ENCODE data around the gene TMBIM4.
A peak's percentile ranks its signal among the peaks of the same experiment; 100 is the strongest.

The TMBIM4 gene

DNA sequence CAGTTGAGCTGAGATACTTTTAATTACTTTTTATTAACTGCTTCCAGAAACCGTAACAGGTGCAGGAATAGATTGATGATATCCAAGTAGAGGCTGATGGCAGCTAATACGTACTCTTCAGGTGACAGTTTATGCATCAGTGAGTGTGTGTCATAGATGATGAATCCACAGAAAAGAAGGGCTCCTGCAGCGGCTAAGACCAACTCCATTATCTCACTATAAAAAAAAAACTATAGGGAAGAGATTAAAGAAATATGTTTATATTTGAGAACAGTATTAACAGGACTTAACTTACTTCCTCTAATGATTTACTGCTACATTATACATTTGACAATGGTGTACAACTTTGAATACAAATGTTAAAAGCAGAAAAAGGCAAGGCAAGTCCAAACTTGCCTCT, 31.9 kb downstream of the TMBIM4 start:
- DNase-seq, result no peak

DNA sequence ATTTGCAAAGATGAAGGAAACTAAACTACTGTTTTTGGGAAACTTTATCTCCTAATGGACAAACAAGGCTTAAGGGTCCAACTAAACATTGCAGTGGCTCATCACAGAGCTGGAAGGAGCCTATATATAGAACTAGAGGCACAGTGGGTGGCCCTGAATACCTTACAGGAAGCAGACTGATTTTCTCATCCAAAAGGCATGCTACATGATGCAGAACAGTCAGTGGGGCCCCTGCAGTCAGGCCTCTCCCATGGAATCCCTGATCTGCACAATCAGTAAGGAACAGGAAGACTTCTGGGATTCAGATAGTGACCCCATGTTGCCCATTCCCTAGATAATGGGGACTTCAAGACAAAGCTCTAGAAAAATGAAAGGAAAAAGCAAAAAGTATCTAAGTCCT, 37.4 kb downstream of the TMBIM4 start:
- no peak for DNase-seq

DNA sequence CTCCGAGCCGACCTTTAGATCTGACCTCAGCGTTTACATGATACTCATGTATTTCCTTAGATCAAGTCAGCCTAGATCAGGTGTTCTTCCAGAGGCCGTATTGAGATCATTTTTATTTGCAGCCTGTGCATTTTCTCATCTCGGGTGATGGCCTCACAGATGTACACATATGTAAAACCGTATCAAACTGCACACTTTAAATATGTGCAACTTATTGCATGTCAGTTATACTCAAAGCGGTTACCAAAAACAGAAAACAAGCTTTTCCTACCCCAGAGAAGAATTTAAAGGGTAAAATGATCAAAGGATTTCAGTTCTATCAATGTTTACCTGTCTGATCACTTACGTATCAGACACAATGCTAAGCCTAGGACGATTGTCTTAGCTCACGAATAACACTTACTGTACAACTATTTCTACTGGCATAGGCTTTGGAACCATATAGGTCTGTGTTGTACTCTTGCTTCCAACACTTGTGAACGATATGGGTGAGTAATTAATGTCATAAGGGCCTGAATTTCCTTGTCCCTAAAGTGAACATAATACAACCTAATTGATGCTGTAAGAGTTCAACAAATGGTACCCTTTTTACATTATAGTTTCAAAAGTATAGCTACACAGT, 38.6 kb downstream of the TMBIM4 start:
- no peak for DNase-seq

DNA sequence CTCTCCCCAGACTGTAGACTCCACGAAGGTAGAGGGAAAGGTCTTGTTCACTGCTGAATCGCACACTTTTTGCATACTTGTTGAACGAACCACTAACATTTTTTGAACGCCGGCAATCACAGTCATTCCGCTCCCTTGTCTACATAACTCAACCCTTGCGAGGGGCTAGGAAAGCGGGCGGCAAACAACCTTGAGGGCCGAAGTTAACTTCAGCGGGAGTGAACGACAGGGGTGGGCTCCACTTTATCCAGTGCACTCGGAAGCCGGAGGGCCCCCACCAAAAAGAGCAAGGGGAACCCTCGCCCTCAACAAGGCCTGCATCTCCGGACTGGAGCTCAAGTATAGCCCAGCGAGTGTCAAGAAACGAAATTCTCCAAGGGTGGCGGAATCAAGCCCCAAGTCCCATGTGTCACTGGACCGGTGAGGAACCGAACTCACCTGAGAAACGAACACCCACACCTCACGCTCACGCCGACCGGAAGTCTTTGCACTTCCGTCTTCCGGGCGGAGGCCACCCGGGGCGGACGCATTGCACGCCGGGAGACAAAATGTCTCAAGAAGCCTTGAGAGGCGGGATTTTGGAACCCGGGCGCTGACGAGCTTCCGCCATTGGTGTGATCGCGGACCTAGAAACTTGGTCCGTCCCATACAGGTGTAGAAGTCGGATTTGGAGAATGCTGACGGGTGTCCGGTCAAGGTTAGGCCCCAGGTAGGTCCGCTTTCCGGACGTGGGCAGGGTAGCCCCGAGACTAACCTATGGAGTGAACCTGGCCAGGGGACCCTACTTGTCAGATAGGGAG, 39.3 kb downstream of the TMBIM4 start, which contains the start of gene LLPH:
TSS of gene LLPH (minus strand) at position 484 of the 800 bp plus-strand sequence. CDS start 1,644 bp downstream, outside the sequence.
- DNase-seq, result peak; percentile 97

DNA sequence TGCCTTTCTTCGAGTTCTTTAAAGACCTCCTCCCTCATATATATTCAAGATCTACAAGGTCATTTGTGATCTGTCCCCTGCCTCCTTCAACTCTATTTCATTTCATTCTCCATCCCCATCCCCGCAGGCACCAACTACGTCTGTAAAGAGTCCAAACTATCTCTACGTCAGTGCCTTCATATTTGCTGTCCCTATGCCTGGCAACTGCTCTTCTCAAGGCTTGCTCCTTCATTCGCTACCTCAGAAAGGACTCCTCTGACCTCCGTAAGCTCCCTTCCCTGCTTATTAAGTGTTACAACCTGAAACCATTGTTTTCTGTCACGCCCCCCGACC, 39.9 kb downstream of the TMBIM4 start:
- DNase-seq, result no peak

DNA sequence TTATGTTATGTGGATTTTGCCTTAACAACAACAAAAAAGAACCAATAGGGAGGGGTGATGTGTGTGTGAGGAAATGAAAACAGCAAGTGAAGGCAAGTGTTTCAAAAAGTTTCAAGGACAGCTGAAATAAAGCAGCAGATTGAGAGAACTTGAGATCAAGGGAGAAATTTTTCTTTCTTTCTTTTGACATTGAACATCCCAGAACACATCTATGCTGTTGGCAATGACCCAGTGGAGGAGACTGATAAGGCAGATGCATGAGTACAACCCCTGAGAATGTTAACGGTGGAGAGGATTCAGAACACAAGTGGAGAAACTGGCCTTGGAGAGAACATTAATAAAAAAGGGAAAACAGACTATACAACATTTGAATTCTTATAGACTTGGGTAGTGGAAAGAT, 42.1 kb downstream of the TMBIM4 start:
- no peak for DNase-seq

DNA sequence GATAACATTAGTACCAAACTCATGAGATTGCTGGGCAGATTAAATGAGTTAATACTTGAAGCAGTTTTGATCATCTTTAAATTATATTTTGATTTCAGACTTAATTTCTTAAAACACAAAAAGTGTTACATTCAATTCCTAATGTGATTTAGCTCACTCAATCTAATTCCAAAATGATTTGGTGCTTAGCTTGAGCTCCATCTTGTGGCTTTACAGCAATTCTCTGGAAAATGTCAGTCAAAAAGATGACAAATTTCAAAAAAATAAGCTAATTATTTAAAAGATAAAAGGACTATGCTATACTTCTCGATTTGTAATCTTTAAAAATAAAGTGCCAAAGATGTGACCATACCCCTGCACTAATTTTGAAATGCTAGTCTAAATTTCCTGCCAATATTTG, 49.3 kb downstream of the TMBIM4 start:
- DNase-seq, result no peak

DNA sequence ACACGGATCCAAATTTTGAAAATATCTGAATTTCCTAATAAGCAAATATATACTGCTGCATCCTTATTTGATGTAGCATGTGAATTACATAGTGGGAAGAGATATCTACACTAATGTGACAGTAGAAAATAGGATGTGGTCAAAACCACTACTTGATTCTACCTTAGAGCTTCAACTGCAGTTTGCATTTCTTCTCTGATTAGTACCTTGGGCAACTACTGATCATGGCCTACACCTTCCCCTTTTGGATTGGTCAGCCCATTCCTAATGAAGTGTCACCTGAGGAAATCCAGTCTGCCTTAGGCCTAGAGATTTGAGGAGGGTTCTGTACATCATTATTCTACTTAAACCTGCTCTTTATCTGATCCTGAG, 49.9 kb downstream of the TMBIM4 start:
- no peak for DNase-seq

DNA sequence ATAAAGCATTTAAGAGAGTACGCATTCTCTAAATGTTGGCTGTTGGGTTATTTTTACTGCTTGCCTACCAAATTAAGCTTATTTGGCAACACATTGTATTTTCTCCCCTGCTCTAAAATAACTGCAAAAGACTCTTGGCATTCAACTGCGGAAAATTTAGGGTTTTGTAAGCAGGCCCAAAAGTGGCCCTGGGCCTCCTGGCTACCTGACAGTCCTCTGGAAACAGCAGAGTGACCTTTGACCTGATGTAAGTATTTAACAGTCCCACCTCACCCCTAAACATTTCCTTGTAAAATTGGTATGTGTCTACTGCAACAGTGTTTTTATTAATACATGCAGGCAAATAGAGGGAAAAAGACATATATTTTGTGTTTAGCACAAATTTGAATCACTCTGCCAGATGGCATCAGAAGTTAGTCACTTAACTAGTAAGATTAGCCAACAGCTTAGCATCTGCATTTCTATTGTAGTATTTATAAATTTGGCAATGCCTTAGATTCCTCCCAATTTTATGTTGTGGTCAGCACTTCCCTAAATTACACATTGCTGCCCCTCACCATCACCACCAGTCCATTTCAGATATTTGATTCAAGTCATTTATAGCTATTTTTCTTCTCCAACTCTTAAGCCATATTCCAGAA, 50.4 kb downstream of the TMBIM4 start:
- no peak for DNase-seq

DNA sequence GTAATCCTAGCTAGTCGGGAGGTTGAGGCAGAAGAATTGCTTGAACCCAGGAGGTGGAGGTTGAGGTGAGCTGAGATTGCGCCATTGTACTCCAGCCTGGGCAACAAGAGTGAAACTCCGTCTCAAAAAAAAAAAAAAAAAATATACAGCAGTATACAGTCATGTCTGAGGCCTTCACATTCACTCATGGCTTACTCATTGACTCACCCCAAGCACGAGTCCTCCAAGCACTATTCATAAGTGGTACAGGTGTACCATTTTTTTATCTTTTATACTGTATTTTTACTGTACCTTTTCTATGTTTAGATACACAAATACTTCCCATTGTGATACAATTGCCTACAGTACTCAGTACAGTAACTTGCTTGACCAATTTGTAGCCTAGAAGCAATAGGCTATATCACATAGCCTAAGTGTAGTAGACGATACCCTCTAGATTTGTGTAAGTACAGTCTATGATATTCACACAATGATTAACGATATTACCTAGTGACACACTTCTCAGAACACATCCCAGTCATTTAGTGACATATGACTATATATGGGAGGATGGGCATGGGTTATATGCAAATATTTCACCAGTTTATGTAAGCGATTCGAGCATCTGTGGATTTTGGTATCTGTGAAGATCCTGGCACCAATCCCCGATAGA, 51.4 kb downstream of the TMBIM4 start:
- no peak for DNase-seq

DNA sequence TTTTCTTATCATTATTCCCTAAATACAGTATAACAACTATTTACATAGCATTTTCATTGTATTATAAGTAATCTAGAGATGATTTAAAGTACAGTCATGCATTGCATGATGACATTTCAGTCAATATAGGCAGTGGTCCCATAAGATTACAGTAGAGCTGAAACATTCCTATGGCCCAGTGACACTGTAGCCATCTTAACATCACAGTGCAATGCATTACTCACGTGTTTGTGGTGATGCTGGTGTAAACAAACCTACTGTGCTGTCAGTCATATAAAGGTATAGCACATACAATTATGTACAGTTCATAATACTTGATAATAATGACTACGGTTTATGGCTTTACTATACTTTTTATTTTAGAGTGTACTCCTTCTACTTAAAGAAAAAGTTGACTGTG, 52.6 kb downstream of the TMBIM4 start:
- no peak for DNase-seq

DNA sequence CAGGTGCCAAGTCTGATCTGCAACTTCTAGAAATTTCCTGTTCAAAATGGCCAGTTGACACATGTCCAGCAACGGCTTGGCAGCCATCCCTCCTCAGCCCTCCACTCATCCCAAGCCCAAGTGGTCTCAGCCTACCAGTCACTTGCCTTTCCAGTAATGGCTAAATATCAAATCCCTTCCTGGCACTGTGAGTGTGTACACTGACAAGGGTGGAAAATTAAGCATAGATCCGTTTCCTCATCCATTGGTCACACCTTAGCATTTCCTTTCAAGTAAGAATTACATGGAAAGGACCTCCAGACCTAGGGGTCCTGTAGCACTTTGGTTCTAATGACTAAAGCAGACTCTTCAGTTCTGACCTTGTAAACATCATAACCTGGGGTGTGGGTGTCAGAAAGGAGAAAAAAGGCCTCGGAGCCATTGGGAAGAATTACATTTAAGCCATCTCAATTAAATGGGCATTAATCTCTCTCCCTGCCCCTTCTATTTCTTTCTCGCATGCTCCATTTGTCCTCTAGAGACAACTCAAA, 54.7 kb downstream of the TMBIM4 start:
- no peak for DNase-seq

DNA sequence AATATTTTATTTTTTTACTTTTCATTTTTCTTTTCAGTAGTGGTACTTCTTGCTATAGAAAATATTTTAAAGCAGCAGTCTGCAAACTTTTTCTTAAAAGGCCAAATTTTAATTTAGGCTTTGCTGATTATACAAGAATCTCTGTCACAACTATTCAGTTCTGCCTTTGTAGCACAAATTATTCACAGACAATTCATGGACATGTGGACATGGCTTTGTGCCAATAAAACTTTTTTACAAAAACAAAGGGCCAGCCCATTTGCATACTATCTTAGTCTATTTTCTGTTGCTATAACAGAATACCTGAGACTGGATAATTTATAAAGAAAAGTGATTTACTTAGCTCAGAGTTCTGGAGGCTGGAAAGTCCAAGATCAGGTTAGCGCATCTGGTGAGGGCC, 56.3 kb downstream of the TMBIM4 start:
- DNase-seq, result no peak

DNA sequence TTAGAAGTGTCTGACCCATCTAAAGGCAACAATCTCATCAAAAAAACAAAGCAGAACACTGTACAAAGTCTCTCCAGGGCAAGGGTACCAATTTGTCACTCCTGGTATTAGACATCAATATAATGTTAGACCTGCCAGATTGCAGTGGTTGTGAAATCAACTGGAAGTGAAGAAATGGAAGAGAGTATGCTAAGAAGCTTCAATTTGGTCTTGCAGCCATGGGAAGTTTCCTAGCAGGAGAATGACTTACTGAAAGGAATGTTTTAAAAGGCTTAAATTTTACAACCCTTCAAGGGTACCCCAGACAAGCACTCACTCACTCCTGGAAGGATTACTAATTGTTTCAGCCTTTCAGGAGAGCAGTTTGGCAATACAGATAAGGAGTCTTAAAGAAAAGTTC, 58.2 kb downstream of the TMBIM4 start:
- DNase-seq, result no peak

DNA sequence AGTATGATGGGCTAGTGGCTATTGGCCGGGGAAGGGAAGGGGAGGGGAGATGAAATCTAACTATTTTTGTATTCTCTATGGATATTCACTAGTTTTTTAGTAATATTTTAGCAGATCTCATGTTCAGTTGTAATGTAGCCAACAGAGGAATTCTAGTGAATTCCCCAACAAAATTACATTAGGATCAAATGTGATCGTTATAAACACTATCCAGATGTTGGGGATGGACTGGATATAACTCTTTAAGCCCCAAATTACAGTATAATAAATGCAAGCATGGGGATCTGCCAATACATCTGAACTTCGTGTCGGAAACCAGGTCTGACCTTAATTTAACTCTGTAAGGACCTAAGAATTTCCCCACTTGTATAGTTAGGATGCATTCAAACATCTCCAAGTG, 60.7 kb downstream of the TMBIM4 start:
- DNase-seq, result no peak

DNA sequence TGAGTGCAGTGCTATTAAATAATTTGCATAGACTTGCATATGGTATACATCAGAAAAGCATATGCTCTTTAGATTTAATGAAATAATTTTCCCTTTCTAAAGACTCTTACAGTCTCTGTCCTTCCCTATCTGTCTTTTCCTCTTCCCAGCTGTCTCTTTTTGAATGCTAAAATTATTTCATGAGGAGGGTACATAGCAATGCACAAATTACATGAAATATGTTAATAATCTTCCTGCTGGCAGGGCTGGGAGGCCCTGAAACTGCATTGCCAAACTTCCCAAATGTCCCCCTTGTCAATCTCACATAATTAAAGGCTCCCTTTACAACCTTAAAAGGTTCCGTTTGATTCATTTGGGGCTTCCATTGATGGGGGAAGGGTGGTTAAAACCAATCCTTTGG, 61.4 kb downstream of the TMBIM4 start:
- no peak for DNase-seq

DNA sequence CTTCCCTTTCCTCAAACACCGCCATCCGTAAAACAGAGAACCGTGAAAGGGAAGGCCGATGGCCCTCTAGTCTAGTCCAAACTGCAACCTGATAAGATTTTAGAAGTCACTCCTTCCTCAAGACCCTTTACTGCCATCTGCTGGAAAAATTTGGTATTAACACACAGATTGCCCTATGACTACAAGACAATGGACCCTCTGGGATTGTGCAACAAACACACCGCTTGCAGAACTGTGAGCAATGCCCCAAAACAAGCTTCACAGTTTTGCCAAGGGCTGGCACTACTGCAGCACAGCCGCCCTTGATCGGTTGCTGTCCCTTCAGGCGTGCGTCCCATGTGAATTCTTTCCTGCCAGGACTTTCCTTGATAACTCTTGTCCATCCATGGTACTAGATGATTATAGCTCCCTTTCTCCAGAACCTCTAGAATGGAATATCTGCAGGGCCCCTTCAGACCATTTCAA, 62.3 kb downstream of the TMBIM4 start:
- no peak for DNase-seq

DNA sequence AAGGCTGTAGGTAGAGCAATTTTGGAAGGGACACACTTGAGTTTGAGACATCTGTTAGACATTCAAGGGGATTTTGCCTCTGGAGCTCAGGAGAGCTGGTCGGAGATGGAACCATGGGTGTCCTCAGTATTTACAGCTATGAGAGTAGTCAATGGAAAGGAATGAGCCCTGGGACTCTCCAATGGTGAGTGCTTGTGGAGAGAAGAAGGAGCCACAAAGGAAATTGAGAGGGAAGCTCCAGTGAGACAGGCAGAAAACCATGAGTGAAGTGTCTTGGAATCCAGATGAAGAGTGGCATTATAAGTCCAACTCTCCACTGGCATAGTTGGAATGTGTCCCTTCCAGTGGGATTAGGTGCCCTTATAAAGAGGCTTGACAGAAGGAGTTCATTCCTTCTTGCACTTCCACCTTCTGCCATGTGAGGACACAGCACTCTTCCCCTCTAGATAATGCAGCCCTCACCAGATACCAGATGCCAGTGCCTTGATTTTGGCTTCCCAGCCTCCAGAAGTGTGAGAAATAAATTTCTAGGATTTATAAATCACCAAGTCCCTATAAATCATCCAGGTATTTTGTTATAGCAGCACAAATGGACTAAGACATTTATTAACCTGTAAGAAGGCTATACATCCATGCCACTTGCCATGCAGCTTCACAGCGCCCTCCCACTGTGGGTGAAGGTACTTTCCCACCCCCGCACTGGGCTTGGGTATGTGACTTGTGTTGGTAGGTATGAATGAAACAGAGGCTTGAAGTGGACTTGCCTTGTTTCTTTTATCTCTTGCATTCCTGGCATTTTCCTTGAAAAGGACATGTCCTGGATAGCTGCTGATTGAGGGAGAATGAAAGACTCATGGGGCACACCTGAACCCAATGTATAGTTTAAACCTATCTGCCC, 66.5 kb downstream of the TMBIM4 start:
- no peak for DNase-seq

DNA sequence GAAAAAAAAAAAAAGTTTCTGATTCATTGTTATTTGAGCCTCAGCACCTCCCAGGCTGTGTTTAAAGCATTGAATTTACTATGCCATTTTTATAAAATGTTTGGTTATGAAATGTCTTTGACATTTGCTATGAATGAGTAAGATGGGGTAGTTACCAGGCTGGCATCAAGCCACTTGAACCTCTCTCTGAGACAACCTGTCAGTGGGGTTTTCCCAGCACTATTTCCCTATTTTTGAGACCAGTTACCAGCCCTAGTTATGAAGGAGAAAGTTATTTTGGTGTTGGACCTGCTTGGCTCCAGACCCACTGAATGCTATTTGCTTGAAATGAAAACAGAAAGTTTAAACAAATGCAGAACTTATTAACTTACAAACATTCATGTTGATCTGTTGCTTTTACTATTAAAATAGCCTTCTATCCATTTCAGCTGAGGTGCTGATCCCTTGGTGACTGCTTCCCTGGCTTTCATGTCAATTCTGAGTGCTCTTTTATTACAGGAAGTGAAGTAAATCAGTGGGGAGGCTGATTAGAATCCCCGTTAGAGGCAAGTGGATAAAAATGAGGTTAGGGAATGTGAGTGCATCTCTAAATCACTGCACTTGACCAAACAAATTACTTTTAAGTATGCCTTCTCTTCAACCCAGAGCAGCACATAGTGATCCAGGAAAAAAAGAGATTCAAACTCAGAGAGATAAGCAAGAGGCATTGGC, 77.1 kb downstream of the TMBIM4 start:
- DNase-seq, result no peak

DNA sequence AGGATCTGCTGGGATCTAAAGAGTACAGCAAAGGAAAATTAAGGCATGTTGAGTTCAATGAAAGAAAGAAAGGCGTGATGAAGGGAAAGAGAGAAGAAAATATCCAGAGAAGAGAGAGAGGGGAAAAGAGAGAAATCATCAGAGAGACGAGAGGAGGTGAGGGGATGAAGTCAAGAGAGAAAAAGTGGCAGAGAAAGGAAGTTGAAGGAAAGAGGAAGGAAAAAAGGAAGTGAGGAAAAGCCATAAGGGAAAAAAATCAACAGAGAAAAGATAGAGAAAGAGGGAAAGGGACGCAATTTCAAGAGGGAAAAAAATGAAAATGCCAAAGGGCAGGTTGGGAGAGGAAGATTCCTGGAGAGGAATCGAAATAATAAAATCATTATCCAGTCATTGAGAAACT, 79.6 kb downstream of the TMBIM4 start:
- no peak for DNase-seq

DNA sequence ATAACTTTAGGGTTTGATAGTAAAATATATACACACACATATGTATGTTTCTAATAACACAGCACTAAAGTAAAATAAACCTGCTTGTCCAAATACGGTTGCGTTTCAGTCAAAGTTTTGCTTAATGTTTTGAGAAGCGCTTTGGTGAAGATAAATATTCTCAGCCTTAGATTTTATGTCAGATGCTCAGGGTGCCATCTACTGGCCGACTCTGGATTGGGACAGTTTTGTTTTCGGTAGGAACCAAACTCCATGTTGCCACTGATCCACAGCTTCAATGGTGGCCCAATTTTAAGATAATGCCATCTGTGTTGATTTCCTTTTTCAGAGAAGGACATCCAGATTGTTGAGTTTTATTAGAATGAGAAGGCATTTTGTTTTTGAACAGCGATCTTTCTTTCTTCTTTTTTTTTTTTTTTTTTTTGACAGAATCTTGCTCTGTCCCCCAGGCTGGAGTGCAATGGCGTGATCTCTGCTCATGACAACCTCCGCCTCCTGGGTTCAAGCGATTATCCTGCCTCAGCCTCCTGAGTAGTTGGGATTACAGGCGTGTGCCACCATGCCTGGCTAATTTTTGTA, 82.3 kb downstream of the TMBIM4 start:
- DNase-seq, result peak; percentile 74
